ENCODE results near the gene MLEC.

The MLEC gene

DNA sequence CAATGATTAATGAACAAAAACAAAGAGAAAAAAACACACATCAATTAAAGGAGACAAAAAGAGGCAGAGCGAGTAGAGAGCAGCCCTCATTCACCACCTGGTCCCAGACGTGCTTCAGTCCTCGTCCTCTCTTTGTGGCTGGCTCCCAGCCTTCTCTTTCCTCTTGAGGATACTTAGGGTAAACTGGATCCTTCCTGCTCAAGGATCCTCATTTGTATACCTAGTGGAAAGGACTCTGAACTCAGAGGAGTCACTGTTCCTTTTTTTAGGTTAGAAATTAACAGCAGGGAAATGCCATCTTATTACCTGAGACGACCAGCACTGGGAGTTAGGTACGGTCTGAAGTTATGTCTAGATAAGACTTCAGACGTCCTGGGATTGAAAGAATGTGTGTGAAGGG, 9.7 kb downstream of the MLEC start:
- no peak for DNase-seq

DNA sequence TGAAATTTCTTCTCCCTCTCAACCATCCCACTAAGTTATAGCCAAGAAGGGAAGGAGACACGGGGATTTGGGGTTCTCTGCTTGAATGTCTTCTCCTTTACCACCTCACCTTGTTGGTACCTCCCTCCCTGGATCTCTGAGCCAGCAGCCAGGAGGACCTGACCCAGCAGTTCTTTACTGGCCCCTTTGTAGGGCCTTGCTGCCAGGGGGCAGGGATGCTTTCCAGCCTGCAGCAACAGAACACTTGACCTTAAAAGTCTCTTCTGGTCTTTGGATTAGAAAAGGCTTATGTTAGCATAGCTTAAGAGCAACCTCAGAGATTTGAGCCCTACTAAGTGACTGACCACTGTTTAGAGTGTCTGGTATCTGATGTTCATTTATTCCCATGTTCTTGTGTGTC, 10.4 kb downstream of the MLEC start:
- DNase-seq: no peak

DNA sequence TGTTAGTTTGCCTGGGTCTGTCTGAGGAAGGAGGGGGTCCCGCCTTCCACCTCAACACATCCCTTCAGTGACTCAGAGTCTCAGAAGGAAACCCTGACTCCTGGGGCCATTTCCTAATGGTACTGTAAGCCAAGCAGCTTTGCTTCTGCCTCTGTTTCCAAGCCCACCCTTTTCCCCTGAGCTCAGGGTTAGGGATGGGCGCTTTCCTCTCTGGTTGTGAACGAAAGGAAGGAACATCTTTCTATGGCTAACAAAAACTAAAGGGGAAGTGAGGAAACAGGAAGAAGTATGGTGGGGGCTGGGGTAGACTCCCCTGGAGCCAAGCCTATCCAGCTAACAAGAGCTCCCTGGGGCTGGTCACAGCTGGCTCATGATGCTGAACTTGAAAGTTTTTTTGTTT, 11.7 kb downstream of the MLEC start:
- DNase-seq: no peak

DNA sequence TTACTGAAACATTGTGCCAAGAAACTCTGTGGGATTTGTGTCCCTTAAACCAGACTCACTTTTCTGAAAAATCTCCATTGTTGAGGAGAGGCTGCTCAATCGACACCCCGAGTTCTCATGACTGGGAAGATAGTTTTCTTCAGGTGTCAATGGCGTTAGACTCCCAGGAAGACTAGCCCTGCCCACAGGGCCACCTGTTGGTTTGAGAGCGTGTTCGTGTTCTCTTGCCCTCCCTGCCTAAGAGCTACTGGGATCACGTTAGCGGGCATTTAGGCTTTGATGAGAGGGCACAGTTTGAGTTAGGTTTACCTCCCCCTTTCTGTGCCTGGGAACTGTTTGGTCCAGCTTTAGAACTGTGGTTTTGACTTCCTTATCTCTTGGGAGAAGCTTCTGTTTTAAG, 12.6 kb downstream of the MLEC start:
- no peak for DNase-seq

DNA sequence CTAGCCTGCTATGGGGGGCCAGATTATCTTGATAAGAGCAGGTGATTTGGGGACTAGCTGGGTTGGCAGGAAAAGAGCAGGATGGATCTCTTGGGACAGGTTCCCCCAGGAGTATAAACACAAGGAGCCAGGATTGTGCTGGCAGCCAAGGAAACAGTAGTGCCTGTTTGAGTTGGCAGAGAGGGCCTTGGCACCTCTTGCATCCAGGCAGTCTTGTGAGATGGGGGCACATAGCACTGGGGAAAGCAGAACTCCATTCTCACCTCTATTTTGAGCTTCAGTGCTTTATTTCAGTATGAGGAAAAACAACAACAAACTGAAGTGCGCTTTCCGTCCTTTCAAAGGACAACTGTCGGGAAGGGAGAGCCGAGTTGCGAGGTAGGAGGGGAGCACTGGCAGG, 13.9 kb downstream of the MLEC start:
- no peak for DNase-seq

DNA sequence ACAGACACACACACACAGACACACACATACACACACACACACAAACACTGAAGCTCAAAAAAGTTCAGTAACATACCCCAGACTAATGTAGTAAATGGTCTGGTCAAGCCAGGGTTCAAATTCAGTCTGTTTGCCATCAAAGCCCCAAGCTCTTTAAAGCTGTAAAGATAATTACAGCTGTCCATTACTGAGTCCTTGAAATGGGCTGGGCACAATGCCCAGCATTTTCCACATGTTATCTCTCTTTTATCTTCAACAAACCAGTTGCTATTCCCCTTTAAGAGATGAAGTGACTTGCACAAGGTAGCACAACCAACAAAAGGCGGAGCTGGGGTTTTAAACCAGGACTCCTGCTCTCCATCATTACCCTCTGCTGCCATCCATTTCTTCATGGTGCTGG, 15.7 kb downstream of the MLEC start:
- no peak for DNase-seq

DNA sequence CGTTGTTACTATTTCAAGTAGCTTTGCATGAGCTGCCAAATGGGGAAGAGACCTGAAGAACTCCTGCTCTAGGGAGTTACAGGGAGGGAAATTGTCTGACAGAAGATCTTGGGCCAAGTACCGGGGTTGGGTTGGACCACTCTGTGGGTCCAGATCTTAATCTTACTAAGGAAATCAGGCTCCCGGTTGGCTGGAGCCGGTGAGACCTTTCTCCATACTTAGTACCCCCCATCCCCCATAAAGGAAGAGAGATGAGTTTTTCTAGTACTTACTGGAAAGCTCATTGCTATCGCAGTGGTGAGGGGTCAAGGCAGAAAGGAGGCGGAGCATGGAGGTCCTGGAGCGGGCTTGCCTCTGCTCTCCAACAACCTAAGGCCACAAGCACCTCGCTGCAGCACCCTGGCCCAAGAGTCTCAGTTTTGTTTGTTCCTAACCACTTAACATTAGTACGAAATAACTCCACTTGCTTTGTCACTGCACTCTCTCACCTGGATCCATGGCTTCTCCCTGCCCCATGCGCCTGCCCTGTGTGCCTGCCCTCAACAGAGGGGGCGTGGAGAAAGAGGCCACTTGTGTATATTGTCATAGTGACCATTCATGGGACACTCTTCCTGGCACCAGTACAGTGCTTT, 16.5 kb downstream of the MLEC start:
- no peak for DNase-seq

DNA sequence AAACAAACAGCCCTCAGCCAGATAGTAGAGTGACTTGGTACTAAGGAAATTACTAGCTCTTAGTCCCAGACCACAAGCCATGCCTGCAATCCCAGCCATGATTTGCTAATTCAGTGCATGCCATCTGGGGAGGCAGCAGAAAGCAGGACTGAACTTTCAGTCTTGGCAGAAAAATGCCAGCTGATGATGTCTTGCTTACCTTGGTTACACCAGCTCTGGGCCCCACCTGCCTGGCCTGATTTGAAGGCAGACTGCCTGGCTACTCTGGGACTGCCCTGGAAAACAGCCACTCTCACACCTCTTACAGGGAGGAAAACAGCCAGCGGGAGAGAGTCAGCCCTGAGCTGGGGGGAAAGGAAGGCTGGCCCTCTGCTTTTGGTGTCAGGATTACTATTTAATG, 18.7 kb downstream of the MLEC start:
- DNase-seq: no peak

DNA sequence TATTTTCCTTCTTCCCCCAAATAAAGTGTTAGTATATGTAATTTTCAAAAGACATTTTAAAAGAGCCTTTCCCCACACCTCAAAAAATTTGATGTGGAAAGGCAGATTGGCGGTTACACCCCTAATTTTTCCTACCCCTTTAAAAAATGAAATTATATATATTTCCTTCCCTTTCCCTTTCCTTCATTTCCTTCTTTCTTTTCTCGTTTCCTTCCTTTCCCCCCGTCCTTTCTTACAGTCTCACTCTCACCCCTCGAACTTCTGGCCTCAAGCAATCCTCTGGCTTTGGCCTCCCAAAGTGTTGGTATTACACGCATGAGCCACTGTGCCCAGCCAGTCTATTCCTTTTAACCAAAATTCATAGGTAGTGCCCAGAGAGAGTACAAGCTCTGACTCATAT, 19.1 kb downstream of the MLEC start:
- no peak for DNase-seq

DNA sequence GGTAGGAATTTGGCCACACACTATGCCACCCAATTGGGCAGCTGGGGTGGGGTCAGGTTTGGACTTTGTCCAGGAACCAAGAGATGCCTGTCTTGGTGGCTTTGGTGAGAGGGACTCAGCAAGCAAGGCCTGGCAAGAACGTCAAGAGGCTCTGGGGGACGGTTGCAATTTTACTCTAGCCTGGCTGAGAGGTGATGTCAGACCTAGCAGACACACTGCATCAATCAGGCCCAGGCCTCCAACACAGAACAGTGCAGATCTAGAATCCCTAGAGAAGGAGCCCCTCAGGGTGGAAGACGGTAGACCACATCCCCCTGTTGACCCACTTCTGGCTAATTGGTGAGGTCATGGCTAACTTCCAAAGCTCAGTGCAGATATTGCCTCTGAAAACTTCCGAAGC, 21.7 kb downstream of the MLEC start:
- no peak for DNase-seq

DNA sequence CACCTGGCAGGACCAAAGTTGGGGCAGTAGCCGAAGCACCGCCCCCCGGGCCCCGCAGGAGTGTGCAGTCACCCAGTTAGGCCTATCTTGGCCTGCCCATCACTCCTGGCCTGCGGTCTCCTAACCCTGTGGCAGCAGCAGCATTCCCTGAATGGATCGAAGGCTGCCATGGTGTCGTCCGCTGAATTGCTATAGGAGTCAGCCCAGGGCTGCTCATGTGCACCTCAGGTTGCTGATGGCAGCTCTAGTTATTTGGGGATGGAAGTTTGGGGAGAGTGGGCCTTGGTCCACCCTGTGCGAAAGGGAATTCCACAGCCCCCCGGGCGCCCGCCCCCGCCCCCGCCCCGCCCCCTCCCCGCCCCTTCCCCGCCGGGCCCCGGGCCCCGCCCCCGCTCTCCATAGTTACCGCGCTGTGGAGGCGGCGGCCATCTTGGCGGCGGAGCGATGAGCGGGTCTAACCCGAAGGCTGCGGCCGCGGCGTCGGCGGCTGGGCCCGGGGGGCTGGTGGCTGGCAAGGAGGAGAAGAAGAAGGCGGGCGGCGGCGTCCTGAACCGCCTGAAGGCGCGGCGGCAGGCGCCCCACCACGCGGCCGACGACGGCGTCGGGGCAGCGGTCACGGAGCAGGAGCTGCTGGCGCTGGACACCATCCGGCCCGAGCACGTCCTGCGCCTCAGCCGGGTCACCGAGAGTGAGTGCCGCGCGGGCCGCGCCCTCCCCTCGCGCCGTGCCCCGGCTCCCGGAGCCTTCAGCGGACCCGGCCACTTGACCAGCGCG, 23.3 kb downstream of the MLEC start, which contains the start of gene UNC119B:
TSS of gene UNC119B (plus strand) at position 428 of the 774 bp plus-strand sequence. CDS start at position 445, 17 bp downstream.
- DNase-seq: peak; percentile 73

DNA sequence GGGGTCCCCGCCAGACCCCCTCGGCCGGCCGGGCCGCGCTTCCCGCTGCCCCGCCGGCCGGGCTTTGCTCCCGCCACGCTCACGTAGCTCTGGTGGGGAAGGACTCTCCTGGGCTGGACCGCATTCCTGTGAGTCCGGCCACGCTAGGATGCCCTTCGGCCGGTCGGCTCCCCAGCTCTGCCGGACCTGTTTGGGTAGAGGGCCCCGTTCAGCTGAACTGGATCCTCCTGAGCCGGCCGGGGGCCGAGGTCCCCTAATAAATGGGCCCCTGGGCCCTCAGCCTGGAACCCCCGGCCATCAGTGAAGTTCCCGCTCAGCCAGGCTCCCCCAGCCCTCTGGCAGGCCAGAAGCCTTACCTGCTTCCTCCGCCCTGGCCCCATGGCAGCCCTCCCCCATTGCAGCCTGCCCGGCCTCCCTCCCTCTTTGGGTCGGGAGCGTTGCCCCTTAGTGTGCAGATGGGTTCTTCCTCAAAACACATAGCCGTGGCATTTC, 23.9 kb downstream of the MLEC start:
- peak; percentile 21 for DNase-seq

DNA sequence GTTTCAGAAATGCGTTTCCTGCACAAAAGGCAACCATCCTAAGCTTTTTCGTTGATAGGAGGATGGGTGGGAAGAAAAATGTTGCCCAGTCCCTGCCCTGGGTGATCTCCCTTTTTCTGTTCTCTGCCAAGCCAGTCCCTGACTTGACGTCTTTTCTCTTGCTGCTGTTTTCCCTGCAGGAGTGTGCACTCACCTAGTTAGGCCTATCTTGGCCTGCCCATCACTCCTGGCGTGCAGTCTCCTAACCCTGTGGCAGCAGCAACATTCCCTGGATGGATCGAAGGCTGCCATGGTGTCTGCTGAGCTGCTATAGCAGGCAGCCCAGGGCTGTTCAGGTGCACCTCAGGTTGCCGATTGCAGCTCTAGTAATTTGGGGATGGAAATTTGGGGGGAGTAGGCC, 24.5 kb downstream of the MLEC start:
- DNase-seq: no peak

DNA sequence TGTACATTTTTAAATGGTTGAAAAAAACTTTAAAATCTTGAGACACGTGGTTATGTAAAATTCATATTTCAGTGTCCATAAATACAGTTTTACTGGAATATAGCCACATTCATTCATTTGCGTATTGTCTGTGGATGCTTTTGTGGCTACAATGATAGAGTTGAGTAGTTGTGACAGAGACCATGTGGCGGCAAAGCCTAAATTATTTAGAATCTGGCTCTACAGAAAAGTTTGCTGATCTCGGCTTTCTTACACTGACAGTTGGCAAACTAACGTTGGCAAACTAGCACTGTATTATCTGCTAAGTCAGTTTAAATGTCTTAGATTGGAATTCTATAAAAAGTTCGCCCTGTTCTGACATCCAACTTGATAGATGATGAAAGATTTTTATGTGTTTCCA, 25.7 kb downstream of the MLEC start:
- no peak for DNase-seq

DNA sequence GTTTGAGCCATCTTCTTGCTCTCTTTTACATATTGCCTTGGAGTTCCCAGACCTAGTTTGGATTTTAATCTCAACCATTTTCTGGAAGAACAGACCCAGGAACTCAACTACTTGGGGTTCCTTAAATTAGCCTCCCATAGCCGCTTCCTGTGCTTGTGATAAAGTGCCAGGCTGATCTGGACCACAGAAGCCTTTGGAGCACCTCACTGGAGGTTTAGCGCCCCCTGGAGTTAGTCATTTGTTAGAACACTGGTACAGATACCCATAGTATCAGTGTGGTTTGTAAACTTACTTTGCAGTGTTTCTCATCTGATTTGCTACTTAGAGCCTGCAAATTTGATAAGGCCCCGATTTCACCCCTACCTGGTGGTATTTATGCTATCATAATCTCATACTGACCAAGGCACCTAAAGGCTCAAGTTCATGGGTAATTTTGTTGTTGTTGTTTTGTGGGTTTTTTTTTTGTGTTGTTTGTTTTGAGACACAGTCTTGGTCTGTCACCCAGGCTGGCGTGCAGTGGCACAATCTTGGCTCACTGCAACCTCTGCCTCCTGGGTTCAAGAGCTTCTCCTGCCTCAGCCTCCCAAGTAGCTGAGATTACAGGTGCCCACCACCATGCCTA, 27.0 kb downstream of the MLEC start:
- DNase-seq: peak; percentile 73

DNA sequence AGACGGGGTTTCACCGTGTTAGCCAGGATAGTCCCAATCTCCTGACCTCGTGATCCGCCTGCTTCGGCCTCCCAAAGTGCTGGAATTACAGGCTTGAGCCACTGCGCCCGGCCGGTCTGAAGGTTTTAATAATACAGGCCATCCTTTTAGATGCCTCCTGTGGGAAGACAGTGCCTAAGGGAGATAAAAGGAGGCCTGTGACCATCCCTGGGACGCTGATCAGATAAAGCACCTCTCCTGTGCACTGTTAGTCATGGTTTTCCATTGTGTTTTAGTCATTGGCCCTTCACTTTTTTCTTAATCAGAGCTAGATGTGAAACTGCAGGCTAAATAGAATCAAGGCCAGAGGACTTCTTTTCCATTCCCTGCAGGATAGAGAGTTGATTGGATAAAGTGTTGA, 31.1 kb downstream of the MLEC start:
- DNase-seq: no peak

DNA sequence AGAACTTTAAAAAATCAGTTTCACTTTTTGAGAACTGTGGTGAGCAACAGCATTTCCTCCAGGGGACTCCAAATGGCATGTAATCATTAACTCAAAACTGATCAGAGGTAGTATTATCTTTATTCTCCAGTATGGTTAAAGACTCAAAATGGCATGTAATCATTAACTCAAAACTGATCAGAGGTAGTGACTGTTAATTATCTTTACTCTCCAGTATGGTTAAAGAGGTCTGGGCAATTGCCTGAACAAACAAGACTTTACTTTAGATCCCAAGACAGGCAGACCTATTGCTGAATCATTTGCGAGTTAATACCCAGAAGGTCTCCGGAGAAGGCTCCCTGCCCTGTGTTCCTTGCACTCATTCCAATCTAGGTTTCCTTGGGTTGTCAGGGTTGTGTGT, 32.1 kb downstream of the MLEC start:
- no peak for DNase-seq

DNA sequence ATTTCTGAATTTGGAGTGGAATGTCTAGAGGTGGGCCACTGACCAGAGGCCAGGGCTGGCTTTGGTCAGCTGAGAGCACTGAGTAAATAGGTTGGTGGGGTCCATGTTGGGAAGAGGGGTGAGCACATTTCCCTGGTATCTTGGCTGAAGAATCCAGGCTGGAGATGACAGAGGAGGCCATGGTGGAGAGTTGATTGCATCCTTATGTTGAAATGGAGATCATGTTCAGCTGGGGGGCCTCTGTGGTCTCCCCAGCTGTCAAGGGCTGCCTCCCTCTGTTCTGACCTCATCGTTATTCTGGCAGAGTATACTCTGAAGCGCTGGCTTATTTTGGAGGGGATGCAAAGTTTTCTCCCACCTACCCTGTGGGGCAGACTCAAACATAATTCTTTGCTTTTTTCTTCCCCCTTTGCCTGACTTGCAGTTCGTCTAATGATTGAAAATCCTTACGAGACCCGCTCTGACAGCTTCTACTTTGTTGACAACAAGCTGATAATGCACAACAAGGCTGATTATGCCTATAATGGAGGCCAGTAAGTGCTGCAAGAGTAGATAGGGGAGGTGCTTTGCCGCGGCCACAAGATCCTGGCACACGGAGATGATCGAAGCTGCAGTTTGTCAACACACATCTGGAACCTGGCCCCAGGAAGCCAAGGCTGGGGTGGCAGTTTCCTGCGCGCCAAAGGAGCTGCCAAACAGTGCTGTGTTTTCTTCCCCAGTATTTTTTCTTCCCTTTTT, 32.7 kb downstream of the MLEC start:
- DNase-seq: no peak

DNA sequence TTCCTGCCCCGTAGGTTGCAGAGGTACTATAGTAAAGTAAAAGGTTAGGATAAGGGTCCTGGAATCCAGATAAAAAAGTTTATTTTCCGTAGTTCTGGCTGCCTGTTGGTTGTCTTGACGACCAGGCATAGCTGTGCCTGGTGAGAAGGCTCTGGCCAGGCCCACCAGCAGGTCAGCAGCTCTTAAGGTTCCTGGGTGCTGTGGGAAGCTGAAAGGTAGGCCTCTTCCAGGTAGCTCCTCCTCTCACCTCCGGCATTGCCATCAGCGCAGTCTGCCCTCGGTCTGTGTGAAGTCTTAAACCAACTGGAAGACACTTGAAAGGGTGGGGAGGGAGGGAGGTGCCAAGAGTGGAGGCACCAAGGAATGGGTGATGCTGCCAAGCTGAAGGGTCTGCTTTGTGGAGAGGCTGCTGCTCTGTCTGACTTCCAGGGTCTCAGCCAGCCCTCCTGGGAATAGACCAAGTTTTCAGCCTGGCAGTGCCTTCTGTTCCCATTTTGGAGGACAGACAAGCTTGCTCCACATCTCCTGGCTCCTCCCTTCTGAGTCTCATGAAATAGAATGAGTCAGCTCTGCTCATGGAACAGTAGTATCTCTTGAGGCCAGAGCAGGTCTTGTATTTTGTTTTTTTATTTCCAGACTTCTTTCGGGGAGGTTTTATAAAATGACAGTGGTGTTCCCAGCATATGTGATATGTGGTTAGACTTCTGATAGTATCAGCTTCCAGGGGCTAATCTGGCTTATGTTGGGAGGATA, 33.5 kb downstream of the MLEC start:
- DNase-seq: no peak

DNA sequence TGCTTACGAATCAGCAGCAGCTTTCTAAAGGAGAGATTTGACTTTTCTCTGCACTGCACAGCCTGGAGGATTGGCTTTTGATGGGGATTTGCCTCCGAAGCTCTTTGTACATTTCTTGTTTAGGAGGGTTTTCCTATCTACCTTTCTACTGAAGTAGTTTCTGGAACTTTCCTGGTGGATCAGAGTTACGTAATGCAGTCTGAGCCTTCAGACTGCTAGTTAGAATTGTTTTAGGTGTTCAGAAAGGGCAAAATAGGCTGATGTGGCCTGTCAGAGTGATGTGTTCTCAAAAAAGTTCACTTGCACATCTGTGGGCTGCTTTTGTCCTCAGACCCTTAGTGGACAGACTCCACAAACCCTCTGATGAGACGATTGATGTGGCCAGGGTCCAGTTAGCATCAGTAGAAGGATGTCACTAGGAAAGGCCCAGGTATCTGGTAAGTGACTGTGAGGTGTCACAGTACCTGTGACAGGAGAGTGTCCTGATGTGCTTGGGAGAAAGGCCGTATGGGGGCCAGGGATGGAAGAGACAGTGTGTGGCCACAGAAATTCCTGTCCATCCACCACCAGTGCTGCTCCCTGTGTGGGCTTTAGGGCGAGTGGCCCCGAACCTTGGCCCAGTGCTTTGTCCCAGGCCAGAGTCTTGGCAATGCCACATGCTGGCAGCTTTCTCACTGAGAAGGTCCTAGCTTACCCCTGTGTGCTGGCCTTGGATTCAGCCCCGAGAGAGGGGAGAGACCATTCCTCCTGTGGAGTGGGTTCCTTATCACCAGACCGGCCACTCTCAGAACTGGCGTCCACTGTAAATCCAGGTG, 34.2 kb downstream of the MLEC start:
- no peak for DNase-seq

DNA sequence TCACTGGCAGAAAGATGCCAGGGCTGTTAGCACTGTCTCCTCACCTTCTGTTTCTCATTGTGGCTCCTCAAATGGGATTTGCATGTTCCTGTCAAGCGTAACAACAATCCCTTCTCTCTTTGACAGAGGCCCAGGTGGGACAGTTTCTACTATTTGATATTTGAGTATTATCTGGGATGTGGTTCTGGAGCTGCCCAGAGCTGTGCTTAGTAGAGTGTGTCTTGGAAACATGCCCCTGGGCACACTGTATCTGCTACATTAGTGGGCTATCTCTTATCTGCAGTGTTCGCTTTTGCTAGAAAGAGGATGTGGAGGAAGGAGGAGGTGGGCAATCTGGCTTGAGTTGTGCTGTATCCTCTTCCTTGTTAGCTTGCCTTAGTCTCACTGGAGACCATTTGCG, 34.9 kb downstream of the MLEC start:
- DNase-seq: no peak

DNA sequence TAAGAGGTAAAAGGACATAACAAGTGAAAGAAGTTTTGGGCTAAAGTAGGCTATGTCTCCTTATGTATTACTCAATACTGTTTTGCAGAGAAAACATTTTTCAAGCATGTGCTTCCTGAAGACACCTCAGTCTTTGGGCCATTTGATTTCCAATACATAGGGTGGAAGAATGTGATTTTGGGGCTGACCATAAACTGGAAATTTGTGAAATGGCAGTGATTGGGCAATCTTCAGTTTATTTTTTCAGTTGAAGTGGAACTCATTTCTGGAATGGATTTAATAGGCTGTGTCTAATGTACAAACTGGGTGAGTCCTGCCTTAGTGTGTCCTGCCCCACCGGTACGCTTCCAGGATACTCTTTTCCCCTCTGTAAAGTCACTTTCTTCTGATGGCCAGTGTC, 35.8 kb downstream of the MLEC start:
- DNase-seq: no peak

Measured in stimulated activated CD4-positive, alpha-beta T cell treated with anti-CD3 and anti-CD28 coated beads, Interleukin-1b, Interleukin-23, amount 100 ng/mL, for 48 hours (primary cell).